Myocyte (in vitro differentiated cells): ENCODE measurements around the gene RAP1A. TPM values are rescaled to one million over a fixed set of nuclear protein-coding genes. Genes with fewer than 3 reads are reported as not detected.
"Not testable (repeated sequence)": the region's sequence is repeated elsewhere in the genome, so short reads cannot be mapped to it uniquely, and the experiment has no call there.

Experiments used
- DNase-seq: peaks from one replicate; pipeline ENCODE4 v3.0.0-alpha.2; 2012; ENCODE audit warnings: low read depth
- total RNA-seq: library from RNA; depleted of rRNA; stranded (reverse); fragments of >200 nt; gene quantifications from 2 replicates; pipeline ENCODE4 v1.2.3, GENCODE V29; 2014

RAP1A gene
- total RNA-seq, 1 donor from 2014 or later: 19.2 TPM

DNA sequence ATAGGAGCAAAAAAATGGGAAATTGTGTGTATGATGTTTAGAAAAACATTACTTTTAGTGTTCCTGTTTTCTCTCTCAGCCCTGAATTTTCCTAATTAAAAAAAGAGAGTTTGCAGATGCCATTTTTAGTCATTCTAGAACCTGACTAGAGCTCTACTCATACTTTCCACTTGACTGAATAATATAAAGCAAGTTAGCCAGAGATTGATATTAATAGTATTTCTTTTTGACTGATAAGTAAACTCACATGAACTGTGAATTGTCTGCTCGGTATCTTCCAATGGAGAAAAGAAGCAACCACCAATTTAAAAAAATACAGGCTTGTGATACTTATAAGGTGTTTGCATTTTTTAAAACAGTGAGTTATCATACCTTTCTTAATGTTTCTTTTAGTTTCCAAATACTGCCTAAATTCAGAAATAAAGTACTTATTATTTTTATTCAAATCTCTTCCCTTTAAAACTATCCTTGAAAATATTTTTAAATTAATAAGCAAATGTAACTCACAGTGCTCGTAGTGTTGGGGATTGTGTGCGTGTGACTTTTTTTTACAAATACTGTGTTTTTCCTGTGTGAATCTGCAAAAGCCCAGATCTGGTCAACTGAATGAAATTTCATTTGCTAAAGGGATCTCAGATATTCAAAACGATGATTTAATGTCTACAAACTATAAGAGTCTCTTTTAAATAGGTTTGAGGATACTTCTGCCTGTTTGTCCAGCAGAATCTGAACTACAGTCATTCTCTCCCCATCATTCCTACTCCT is 9.8 kb downstream of the RAP1A start:
- DNase-seq: no peak

- DNase-seq: no peak
These were observed 11.0 kb downstream of the RAP1A start for GRCh38 chr1:111630567-111630966.

DNA sequence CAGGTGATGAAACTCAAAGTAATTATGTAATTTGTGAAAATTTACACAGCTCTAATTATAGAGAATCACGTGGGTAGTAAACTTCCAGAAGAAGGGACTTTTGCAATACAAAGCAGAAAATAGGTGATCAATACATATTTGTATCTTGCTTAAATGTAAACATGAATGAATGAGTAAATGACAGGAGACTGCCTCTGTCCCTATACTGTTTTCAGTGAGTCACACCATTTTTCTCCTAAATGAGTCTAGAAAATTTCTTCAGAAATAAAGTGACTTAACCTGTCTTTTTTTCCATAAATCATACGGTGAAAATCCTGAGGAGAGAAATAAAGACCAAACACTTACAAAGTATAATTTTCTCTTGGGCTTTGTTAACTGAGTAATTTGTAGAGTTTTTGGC is 11.9 kb downstream of the RAP1A start:
- no peak for DNase-seq

GRCh38 chr1:111632771-111633170 is 13.2 kb downstream of the RAP1A start:
- not testable (repeated sequence) for DNase-seq

DNA sequence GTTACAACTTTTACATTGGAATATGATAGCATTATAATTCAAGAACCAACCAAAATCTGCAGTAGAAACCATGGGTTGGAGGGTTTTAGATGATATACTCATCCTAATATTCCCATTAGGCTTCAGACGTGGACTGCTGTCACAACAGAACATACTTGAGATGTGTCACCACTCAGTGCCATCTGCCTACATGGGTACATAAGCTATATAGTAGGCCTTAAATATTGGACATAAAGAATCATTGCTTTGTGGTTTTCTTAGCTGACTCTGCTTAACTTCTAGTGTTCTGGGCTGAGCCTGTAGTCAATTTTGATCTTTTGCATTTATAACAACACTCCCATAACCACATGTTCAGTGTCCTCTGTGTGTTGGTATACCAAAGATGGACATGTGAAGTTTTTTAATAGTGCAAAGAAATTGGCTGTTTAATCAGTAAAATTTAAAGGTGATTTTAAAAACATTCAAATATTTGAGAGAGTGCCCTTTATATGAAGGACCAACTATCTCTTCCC is 14.2 kb downstream of the RAP1A start:
- no peak for DNase-seq

DNA sequence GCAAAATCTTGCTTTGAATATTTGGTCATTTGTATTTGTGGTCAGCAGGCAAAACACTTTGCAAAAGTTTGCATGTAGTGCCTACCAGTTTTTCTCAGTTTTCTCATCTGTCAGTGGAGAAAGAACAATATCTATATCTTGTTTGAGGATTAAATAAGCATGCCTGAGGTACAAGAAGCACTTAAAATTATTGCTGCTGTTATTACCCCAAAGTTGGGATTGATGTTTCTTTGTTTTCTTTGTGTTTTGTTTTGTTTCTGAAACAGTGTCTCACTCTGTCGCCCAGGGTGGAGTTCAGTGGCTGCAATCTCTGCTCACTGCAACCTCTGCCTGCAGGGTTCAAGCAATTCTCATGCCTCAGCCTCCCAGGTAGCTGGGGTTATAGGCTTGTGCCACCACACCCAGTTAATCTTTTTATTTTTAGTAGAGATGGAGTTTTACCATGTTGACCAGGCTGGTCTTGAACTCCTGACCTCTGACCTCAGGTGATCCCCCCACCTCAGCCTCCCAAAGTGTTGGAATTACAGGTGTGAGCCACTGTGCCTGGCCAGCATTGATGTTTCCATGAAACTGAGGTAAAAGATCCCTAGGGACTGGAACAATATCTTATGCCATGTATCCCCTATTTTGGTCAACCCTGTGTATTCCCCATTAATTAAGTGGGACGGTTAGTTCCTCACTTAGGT is 15.9 kb downstream of the RAP1A start:
- no peak for DNase-seq

DNA sequence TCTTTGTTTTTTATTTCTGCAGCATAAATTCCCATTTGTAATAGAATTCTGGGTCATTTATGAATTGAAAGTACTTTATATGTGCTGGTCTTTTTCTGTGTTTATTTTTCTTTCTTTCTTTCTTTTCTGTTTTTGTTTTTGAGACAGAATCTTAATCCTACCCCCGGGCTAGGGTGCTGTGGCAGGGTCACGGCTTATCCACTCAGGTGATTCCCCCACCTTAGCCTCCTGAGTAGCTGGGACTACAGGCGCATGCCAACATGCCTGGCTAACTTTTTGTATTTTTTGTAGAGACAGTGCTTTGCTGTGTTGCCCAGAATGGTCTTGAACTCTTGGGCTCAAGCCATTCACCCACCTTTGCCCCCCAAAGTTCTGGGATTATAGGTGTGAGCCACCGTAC is 18.7 kb downstream of the RAP1A start:
- DNase-seq: no peak

GRCh38 chr1:111639602-111640198 is 20.1 kb downstream of the RAP1A start:
- DNase-seq: no peak

DNA sequence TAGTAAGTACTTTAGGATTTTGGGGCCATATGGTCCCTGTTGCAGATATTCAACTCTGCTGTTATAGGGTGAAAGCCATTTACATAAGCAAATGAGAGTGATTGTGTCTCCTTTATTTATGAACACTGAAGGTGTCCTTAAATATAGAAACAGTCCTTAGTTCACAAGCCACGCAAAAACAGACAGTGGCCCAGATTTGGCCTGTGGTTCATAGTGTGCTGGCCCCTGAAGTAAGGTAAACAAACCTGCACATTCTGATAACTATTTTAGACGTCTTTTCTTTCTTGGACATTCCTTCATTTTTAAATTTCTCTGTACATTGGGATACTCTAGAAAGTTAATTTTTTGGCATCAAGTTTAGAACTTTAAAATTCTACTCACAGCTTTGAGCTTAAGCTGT is 23.5 kb downstream of the RAP1A start:
- no peak for DNase-seq

- no peak for DNase-seq
These were observed 24.1 kb downstream of the RAP1A start for GRCh38 chr1:111643696-111644095.

DNA sequence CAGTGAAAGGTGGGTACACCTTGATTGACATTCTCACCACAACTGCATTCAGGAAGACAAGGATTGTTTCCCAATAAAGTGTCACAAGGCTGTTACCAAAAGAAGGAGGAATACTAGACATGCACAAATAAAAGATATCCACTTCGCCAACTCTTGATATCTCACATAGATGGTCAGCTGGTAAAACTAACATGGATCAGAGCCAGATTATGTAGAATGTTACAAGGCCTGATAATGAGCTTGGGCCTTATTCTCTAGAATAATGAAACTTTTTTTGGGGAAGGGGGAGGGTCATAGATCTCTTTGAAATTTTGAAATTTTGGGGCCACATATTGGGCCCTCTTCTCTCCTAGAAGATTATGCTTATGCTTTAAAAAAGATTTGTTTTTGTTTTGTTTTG is 24.9 kb downstream of the RAP1A start:
- no peak for DNase-seq

GRCh38 chr1:111647736-111648135 is 28.1 kb downstream of the RAP1A start:
- DNase-seq: no peak

DNA sequence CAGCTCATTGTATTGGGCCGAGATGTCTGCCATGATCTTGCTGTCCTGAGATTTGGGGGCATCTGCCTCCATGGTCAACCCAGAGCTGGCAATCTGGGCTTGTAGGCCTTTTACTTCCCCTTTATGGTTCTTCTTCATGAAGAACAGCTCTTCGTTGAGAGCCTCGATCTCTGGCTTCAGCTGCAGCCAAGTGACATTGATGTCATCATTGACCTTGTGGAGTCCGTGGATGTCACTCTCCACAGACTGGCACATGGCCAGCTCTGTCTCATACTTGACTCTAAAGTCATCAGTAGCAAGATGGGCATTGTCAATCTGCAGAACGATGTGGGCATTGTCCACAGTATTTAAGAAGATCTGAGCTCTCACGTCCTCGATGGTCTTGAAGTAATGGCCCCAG is 29.2 kb downstream of the RAP1A start:
- no peak for DNase-seq

DNA sequence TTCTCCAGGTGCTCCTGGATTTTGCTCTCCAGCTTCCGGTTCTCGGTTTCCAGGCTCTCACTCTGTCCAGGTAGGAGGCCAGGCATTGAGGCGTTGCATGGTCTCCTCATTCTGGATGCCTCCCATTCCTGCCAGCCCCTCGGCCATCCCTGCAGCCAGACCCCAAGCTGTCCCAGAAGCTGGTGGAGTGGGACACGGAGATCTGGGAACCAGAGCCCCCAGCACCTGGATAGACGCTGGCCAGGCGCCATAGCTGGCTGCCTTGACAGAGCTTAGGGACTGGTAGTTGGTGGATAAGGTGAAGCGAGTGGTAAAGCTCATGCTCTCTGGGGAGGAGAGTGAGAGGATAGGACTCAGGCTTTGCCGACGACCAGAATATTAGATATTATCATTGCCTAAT is 29.6 kb downstream of the RAP1A start:
- DNase-seq: no peak

DNA sequence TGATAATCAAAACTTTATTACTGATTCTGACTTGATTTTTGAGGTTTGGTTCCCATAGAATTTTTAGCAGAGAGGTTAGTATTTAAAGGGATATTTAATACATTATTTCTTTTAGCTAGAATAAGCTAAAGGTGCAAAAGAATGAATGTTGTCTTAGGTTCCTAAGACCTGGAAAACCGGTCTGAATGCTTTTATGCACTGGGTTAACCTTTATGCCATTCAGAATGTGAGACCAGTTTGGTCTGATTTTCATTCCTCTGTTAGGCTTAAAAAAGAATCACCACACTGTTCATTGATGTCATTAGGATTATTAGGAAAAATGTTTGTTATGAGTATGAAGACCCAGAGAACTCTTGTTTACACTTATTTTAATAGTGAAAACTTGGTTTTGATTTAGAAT is 30.1 kb downstream of the RAP1A start:
- no peak for DNase-seq

- no peak for DNase-seq
These were observed 34.1 kb downstream of the RAP1A start for GRCh38 chr1:111653709-111654108.

- no peak for DNase-seq
These were observed 35.2 kb downstream of the RAP1A start for GRCh38 chr1:111654839-111655238.

DNA sequence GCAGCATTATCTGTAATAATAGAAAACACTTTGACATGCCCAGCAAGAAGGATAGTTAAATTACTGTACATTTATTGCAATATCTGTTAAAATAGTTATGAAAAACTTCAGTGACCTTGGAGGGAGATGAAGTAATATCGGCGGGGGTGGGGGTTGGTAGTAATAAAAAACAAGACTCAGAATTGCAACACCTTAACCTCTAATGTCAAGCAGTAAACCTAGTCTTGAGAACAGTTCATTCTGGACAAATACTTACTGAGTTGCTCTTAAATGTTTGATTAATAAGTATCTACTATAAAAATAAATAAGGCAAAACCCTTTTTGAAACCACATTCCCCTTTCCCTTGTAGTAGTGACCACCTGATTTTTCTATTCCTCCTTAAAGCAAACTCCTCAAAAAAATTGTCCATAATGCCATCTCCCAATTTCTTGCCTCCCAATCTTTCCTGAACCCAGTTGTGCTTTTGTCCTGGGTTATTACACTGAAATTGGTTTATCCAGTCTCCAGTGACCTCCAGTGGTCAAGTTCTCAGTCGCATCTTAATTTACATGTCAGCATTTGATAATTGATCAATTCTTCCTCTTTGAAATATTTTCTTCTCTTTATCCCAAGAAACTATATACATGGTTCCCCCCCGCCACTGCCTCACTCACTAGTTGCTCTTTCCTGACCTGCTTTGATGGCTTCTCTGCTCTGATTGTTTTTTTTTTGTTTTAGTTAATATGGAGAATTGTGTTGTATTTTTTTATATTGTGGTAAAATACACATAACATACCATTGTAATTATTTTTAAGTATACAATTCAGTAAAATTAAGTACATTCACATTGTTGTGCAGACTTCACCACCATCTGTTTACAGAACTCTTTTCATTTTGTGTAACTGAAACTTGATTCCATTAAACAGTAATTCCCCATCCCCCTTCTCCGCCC is 36.8 kb downstream of the RAP1A start:
- DNase-seq: peak; percentile 67

DNA sequence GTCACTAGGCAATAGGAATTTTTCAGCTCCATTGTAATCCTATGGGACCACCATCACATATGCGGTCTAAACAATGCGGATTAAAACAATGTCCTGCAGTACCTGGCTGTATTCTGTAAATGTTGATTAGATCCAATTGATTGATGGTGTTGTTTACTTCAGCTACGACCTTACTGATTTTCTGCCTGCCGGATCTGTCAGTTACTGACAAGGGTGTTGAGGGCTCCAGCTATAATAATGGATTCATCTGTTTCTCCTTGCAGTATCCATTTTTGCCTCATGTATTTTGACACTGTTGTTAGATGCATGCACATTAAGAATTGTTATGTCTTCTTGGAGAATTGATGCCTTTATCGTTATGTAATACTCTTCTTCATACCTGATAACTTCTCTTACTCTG is 39.0 kb downstream of the RAP1A start:
- DNase-seq: no peak

GRCh38 chr1:111660204-111661150 is 40.9 kb downstream of the RAP1A start:
- DNase-seq: no peak
